Astrocyte of the spinal cord (primary cell): ENCODE measurements around the gene SLC2A11.

Experiments used
- DNase-seq: peaks from one replicate; pipeline ENCODE4 v3.0.0; 2011; ENCODE audit warnings: low read depth, low spot score
- H3K4me3 ChIP-seq: 2 replicates; pipeline ENCODE4 v1.5.1; 2011; ENCODE audit warnings: low read depth, mild to moderate bottlenecking, low read length, moderate library complexity
- CTCF ChIP-seq: IDR thresholded peaks from 2 replicates; pipeline ENCODE4 v1.5.1; 2012; ENCODE audit warnings: low read depth, mild to moderate bottlenecking, low read length, inconsistent platforms
- in situ Hi-C: cut with HindIII; loops from 2 replicates; pipeline ENCODE4 v1.10.0; 2017; ENCODE audit warnings: low sequenced_read_pairs

SLC2A11 gene

GRCh38 chr22:23836281-23836680 is 21.4 kb upstream of the SLC2A11 start:
- TF ChIP-seq CTCF, result no peak

DNA sequence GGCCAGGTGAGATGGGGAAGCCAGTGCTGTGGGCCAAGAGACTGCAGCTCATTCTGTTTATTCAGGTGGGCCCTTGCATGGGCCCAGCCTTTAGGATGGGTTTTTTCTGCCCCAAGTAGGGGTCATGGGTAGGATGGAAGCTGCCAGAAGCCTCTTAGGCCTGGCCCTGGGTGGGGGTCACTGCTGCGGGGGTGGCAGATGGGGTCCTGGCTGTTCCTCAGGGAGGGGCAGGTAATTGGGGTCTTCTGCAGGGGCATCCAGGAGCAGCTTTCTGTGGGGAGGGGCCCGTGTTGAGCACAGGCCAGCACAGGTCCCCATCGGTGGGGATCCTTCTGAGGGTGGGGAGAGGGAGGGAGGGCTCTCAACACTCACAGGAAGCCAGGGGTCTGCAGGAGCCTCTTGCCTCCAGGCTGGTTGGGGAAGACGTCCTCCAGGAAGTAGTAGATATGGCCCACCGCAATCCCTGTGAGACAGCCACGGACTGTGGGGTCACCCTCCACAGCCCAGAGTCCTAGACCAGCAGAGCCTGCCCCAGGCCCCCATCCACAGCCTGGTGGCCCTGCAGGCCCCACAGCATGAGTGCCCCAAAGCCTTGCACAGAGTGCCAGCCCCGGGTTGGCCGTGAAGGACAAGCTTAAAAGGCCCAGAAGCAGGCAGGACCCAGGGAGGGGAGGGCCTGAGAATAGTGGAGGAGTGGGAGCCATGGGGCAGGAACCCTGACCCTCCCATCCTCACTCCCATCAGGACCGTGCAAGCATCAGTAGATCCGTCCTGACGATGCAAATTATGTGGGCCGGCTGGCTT is 20.8 kb upstream of the SLC2A11 start:
- no peak for DNase-seq
- no peak overlapping the region for H3K4me3 ChIP-seq
- in situ Hi-C loops, result no loop called here
- TF ChIP-seq CTCF, result no peak

More at GRCh38 chr22:23836281-23836680, 21.4 kb upstream of the SLC2A11 start:
- H3K4me3 ChIP-seq, result no peak overlapping the region
- in situ Hi-C loops, result no loop called here
- DNase-seq, result no peak

- TF ChIP-seq CTCF, result no peak
- DNase-seq, result no peak
- in situ Hi-C loops, result no loop called here
- H3K4me3 ChIP-seq, result no peak overlapping the region
Measured at GRCh38 chr22:23837496-23837859, 20.2 kb upstream of the SLC2A11 start.

DNA sequence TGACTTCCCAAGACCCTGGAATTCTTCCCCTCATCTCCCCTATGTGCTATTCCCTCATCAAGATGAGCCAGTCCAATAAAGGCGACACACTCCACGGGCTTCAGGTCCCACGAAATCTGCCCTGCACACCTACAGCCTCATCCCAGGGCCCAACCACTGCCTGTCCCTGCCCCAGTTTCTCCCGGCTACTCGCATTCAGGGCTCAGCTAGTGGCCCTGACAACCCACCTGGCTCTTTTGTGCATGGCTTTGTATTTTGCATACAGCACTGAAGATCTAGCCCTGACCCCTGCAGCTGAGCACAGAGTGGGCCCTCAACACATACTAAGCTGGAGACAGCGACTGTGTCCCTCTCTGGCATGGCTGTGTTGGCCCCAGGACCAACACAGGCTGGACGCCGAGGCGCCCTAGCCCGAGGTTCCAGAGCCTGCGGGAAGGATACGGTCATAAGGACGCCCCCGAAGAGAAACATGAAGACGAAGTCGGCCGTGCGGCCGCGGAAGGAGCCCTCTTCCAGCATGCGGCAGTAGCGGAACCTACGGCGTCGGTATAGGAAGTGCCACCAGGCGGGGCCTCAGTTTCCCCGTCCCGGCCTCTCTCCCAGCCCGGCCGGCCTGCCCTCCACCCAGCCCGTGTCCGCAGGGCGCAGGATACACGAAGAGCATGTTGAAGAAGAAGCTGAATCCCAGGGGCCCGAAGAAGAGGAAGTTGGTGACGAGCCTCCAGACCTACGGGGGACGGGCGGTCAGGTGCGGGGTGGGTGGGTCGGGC is 19.6 kb upstream of the SLC2A11 start:
- no peak for DNase-seq
- in situ Hi-C loops, result no loop called here
- H3K4me3 ChIP-seq, result peak overlapping the region; percentile 37

DNA sequence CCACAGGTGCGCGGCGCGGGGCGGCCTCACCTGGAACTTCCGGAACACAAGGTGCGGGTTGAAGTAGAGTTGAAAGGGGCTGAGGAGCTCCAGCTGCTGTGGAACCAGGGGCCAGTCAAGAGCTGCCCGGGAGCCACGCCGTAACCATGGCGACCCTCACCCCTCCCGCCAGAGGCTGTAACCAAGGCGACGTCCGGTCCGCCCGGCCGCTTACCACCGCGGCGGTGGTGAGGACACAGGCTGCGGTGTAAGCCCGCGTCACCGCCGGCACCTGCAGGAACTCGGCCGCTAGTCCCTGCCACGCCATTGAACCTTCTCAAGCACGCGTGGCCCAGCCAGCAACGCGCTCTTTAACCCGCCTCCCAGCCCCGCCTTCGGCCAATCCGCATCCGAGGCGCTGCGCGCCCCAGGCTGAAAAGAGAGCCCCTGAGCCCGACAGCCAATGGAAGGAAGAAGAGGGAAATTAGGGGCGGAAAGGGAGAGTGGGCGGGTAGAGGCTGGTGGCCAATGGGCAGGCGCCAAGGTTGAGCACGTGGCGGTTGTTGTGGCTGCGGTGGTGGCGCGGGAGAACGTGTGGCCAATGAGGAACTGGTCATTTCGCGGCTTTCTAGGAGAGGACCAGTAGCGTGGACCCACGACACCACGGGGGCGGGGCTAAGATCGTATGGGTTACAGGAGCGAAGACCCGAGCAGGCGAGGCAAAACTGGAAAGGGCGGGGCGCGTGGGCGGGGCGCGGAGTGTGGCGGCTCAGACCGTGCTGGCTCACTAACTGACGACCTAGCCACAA is 18.8 kb upstream of the SLC2A11 start, which contains the start of gene DERL3:
TSS of gene DERL3 (minus strand) at position 326 of the 788 bp plus-strand sequence. CDS start at position 307, 19 bp downstream.
- in situ Hi-C loops, result no loop called here
- peak within 1 kb of the TSS; percentile 37 for H3K4me3 ChIP-seq
- DNase-seq, result peak; percentile 99
- TF ChIP-seq CTCF, result no peak

More for the DNA sequence above, 19.6 kb upstream of the SLC2A11 start:
- TF ChIP-seq CTCF, result no peak

DNA sequence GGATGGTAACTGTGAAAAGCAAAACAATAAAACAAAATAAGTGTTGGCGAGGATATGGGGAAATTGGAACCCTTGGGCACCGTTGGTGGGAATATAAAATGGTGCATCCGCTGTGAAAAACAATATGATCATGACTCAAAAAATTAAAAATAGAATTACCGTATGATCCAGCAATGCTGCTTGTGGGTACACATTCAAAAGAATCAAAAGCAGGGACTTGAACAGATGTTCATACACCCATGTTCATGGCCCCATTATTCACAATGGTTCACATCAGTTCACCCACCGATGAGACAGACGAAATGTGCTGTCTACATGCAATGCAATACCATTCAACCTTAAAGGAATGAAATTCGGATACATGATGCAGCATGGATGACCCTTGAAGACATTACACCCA is 17.6 kb upstream of the SLC2A11 start:
- DNase-seq, result no peak
- H3K4me3 ChIP-seq, result no peak overlapping the region
- no peak for TF ChIP-seq CTCF
- in situ Hi-C loops, result no loop called here
